Mammary epithelial cell (primary cell): ENCODE results near the gene PRIM1.

Experiments used
- CTCF ChIP-seq, 2 donors: IDR thresholded peaks in 1 of 2; conservative IDR thresholded peaks in 1 of 2; 2 replicates each; pipeline ENCODE4 v1.5.1; 2011 to 2012; ENCODE audit warnings: inconsistent platforms in 2 of 2, low read length in 2 of 2, mild to moderate bottlenecking in 2 of 2, control low read depth in 1 of 2, low read depth in 1 of 2; ENCODE audit not compliant: insufficient read depth in 1 of 2; ENCODE audit errors: extremely low read depth in 1 of 2
- EZH2 ChIP-seq: IDR thresholded peaks from 2 replicates; pipeline ENCODE4 v1.6.1; 2012; ENCODE audit warnings: low read length, inconsistent platforms, borderline replicate concordance

GRCh38 chr12:56684745-56685359 lies 67.3 kb downstream of the PRIM1 start:
- no peak for TF ChIP-seq CTCF (conservative IDR thresholded peaks at IDR 0.05 in 1 of 2, IDR thresholded peaks at IDR 0.05 in 1 of 2; ENCODE audit: extremely low read depth in 1 of 2, insufficient read depth in 1 of 2, low read depth in 1 of 2, low read length in 2 of 2)
- TF ChIP-seq EZH2 = no peak
